Limb (tissue), 2 donors: ENCODE results near the gene XDH.

Experiments used
- DNase-seq, 2 donors: peaks; one replicate each; pipeline ENCODE4 v3.0.0-alpha.2; 2016; ENCODE audit errors: extremely low spot score in 2 of 2

Gene XDH

GRCh38 chr2:31286230-31286629 is 128.3 kb downstream of the XDH start:
- DNase-seq = peak in 1 of 2 donors; percentile 3
